ENCODE measurements around the gene UCN.
"Not testable (repeated sequence)": the region's sequence is repeated elsewhere in the genome, so short reads cannot be mapped to it uniquely, and the experiment has no call there.

UCN gene, protein sequence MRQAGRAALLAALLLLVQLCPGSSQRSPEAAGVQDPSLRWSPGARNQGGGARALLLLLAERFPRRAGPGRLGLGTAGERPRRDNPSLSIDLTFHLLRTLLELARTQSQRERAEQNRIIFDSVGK

DNA sequence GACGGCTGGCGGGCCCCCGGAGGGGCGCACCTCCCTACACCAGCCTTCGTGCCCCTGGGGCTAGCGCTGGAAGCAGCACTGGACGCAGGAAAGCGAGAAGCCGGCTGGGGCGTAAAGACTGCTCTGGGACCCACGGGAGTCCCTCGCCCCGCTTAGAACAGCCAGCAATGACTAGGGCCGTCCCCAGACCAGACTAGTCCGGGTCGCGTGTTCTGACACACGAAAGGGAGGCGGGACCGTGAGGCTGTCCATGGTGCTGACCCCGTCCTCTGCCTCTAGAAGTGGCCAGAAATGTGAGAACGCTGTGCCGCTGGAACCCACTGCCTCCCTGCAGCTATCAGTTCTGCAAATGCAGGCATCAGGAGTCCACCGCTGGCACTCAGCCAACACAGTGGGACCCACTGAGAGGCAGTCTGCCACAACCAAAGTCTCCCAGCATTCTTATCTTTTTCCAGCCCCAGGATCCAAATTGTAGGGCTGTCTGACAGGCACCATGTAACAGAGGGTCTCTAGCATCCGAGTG is at the start of gene UCN:
Gene UCN, minus strand, starts transcription at position 87 of the 523 bp plus-strand sequence. CDS start 550 bp downstream, outside the sequence.
- DNase-seq, result no peak

DNA sequence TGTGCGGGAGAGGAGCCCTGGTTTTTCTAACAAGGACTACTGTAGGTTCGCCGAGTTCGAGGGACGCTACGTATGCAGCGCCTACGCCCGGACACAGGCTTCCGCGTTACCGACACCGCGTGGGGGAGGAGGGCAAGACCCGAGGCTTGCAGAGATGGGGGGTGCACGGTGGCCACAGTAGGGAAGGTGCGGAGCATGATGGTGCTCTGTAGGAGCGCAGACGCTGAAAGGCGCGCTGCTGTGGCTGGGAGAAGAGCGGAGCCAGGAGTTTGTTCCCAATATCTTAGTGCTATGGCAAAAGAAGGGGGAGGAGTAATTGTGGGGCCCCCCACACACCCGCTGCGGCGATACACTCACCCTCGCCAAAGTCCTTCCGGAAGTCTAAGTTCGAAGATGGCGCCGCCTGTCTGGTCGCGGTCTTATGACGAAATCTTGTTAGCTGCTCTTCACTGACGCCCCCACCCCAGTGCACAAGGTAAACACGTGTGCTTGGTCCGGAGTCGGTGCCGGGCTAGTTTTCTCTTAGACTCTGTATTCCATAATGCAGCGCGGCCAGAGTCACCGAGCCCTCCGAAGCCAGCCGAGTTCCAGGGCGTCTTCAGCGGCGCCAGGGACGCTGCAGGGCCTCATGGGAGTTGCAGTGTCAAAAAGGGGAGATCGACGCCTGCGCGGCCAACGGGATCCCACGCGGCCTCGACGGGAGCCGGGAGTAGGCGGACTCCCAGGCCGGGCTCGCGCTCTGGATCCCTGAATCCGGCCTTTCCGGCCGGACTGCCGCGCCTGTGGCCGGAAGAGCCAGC is 48.3 kb upstream of the UCN start, which contains the start of gene GTF3C2:
Gene GTF3C2, minus strand, starts transcription at position 383 of the 800 bp plus-strand sequence. CDS start 13,210 bp downstream, outside the sequence.
- DNase-seq, result peak; percentile 92 to 93

DNA sequence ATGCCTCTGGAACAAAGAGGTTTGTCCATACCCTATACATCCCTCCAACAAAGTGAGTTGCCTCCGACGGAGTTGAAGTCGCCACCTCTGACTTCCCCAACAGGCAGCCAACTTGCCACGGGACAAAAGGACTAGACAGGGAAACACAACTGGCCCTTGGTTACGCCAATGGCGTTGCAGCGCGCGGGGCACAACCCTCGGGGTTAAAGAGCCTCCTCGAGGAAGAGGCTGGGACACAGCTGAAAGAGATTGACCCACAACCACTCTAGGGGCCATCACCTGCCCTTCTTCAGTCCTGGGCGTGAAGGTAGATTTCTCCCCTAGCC is 47.8 kb upstream of the UCN start:
- no peak for DNase-seq

DNA sequence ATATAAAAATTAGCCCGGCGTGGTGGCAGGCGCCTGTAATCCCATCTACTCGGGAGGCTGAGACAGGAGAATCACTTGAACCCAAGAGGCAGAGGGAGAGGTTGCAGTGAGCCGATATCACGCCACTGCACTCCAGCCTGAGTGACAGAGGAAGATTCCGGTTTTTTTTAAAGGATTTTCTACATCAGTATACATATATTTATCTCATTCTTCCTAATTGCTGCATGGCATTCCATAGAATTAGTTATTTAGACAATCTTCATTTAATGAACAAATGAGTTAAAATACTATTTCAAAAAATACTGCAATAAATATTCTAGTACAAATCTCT is 46.3 kb upstream of the UCN start:
- no peak for DNase-seq

DNA sequence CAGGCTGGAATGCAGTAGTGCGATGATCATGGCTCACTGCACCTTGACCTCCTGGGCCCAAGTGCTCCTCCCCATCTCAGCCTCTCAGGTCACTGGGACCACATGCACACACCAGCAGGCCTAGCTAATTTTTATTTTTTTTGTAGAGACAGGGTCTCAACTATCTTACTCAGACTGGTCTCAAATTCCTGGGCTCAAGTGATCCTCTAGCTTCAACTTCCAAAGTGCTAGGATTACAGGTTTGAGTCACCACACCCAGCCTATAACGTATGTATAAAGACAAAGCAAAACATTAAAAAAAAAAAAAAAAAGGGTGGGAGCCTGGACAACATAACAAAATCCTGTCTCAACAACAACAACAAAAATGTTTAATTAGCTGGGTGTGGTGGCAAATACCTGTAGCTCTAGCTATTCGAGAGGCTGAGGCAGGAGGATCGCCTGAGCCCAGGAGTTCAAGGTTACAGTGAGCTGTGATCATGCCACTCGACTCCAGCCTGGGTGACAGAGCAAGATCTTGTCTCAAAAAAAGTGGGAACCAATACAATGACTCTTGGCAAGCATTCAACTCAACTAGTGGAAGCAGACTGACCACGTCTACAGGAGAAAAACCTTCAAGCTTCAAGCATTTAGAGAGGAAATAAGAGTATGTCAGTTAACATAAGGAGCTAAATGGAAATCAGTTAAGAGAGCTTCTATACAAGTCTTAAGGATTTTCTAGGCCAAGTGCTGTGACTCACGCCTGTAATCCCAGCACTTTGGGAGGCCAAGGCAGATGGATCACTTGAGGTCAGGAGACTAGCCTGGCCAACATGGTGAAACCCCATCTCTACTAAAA is 45.7 kb upstream of the UCN start:
- no peak for DNase-seq

DNA sequence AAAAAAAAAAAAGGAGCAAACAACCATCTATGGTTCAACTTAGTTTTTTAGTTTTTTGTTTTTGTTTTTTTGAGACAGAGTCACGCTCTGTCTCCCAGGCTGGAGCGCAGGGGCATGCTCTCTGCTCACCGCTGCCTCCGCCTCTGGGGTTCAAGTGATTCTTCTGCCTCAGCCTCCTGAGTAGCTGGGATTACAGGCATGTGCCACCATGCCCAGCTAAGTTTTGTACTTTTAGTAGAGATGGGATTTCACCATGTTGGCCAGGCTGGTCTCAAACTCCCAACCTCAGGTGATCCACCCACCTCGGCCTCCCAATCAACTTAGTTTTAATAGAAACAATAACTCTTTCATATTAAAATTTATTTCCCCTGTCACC is 45.1 kb upstream of the UCN start:
- DNase-seq, result not testable (repeated sequence)

DNA sequence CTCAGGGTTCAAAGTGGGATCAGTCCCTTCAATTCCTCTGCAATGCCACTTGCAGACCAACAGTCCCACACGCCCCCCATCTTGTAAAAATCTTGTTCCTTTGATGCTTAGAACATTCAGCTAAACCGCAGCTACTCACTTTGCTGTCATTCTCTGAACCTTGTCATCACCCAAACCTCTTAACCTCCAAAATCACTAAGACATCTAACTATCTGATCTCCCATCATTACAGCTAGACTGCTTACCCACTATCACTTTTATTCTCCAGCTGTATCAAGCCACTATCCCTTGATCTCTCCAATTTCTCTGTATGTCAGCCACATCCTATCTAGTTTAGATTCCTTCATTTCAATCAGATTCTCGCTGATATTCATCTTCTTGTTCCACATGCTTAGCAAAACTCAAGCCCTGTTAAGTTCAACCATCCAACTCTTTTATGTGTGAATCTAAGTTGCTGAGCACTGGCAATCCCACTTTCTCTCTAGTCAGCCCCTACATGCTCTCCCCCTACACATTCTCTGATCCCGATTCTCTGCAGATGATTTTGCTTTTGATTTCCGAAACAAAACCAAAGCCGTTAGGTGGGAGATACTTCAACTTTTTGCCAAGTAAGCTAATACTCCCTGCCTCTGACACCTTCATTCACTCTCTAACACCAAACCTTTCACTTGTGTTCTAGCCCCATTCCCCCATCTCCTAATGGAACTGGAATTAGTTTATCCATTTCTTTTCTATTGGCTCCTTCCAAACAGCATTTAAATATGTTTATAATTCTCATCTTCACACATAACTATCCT is 43.8 kb upstream of the UCN start:
- peak in 1 of 2 donors; percentile 26 for DNase-seq

DNA sequence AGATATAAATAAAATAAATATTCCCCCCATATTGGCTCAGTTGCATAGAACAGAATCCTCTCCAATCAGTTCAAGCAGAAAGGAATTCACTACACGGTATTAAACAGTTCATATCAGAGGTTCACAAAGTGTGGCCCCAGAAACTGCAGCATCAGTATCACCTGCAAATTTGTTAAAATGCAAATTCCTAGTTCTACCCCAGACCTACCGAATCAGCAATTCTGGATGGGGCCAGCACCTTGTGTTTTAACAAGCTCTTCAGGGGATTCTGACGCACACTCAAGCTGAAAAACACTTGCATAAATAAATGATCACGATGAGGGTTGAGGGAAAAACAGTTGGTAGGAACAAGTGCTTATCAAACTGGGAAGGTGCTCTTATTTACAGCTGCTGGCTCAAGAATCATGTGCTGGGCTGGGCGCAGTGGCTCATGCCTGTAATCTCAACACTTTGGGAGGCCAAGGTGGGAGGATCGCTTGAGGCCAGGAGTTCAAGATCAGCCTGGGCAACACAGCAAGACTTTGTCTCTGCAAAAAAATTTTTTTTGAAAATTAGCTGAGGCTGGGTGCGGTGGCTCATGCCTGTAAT is 42.0 kb upstream of the UCN start:
- DNase-seq, result no peak

DNA sequence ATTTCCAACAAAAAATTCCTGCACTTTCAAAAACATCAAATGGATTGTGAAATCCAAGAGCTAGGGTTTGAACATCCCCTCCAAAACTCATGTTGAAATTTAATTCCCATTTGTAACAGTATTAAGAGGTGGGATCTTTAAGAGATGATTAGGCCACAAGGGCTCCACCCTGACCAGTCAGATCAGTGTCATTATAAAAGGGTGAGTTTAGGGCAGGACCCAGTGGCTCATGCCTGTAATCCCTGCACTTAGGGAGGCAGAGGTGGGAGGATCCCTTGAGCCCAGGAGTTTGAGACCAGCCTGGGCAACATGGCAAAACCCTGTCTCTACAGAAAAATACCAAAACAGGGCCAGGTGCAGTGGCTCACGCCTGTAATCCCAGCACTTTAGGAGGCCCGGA is 39.4 kb upstream of the UCN start:
- no peak for DNase-seq

DNA sequence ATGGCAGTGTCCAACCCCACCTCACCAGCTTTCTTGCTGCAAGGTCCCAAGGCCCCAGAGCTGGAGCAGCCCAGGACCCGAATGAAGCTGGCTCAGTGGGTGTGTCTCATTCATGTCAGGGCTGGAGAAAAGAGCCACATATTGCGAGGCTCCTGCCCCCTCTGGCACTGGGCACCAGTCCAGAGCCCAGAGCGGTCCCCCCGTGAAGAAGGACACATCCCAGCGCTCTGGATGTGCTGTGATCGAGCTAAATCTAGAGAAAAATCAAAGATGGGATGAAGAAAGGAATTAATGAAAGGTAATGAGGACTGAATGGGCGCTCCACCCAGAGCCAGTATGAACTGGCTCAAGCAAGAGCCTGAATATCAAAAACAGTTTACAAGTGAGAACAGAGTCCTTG is 27.9 kb upstream of the UCN start:
- DNase-seq, result no peak

DNA sequence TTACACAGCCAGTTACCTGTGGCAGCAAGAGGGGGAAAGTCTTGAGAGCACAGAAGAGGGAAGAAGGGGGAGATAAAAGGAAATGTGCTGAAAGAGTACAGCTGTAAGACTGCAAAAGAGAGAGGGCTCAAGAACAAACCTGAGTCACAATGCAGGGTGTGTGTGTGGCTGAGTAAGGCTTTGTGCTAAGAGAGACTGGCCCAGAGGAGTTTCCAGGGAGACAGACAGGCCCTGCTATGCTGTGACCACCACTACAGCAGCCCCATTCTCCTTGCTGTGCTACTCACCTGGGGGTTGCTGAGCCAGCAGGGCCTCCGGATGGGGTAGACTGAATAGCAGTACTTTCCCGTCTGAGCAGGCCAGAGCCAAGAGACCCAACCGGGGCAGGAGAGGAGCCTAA is 27.1 kb upstream of the UCN start:
- DNase-seq, result no peak

DNA sequence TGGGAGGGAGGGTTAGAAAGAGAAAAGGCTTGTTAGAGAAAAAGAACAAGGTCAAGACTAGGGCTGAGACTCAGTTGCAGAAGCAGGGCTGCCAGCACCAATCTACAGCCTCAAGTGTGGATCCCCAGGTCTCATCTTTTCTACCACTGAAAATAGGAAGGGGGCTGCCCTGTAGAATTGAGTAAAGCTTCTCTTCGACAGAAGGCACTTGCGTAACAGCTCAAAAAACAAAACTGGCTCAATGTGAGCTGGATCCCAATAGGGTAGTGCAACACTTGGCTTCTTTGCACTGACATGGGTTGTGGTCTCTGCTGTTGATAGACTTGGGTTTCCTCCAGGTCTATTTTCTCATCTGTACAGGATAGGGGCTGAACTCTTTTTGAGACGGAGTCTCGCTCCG is 16.5 kb upstream of the UCN start:
- no peak for DNase-seq

DNA sequence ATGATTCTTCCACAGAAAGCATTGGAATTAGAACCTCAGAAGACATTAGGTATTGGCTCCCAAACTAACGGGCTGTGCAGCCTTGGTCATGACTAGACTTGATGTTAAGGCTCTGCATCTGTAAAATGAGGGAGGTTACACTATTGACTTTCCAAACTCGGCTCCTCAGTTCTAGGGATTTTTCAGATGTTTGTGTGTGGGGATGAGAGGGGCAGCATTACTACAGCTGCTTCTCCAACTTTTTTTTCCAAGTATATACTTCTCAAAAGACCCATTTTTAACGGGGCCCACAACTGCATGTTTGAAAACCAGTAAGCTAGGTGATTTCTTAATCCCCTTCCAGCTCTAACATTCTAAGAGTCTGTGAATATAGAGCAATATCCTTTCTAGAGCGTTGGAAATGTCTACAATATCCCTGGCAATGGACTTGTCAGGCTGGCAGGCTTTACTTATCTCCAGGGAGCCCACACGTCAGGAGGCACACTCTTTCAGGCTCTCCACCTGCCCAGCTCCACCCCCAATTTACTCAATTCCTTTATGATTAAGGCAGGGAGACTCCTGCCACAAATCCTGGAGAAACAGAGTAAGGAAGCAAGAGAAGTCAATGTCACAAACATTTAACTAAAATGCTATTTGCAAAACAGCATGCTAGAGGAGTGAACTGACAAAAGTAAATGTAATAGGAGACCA is 15.5 kb upstream of the UCN start:
- no peak for DNase-seq

DNA sequence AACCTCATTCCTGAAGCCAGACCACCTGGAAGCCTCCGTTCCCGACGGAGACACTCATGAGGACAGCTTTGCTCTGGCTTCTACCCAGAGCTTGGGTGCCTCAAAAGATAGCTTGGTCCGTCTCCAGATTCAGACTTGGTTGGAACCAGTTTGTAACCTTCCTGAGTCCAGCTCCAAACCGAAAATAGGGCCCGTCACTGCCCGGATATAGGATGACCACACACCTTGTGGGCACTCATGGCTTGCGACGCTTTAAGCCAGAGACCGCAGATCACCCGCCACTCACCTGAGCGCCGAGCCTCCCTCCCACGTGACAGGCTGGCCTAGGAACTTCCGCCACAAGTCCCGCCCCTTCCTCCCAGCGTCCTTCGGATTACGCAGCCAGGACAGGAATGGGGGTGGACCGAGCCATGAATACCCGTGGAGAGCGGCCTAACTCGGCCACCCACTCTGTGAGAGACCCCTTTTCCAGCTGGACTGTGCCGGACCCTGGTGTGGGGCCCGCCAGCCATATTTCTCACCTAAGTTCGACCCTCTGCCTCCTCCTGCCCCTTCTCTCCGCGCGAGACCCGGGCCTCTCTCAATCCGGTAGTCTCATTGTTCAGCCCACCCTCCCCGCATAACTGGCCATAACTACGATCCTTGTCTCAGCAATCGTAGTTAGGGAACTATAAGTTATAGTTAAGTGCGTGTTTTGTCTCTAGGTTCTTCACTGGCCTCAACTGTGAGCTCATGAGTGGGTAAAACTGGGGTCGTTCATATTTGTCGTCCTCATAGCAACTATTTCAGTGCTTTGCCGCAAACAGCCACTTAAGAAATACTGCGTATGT is 14.7 kb upstream of the UCN start, which contains the start of gene MPV17:
Gene MPV17, minus strand, starts transcription at position 332 of the 830 bp plus-strand sequence. CDS start 580 bp downstream, outside the sequence.
- peak; percentile 83 to 88 for DNase-seq

DNA sequence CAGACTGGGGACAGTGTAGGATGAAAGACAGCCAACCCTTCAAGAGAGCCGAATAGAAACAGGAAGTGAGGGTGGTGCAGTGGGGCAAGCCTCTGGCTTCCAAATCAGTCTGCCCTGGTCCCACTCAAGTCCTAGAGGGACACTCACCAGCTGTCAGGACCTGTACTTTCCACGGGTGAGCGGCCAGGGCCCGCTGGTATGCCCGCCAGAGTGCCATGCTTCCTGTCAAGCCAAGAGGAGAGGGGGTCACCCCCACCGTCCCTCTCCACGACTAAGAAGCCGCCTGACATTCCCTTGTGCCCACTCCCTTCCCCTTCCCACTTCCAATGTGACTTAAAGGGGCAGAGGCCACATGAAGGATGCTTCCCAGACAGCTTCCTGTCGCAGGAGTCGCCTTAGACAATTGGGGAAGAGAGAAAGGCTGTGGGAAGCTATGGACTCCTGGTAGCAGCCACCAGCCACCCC is 14.1 kb upstream of the UCN start:
- DNase-seq, result peak in 1 of 2 donors; percentile 14

DNA sequence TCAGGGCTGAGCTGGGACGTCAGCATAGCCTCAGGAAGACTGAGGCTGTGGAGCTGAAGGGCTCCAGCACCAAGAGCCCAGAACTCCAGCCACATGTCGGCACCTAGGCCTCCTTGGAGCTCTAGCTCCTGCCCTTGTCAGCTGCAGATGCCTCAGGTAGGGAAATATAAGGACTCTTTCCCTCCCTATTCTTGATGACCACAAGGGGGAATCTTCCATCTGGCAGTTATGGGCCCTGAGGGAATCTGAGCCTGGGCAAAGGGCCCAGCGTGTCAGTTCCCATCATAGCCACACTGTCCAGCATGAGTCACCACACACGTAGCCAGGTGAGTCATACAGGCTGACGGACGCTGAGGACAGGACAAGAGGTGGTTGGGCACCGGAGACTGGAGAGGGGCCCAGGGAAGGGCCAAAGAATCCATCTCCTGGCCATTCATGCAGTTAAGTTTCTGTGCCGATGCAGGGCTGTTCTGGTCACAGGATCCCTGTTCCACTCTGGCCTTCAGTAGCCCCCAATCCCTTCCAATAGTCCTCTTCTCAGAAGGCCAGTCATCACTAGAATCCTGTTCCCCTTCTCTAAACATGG is 12.8 kb upstream of the UCN start:
- DNase-seq, result no peak

DNA sequence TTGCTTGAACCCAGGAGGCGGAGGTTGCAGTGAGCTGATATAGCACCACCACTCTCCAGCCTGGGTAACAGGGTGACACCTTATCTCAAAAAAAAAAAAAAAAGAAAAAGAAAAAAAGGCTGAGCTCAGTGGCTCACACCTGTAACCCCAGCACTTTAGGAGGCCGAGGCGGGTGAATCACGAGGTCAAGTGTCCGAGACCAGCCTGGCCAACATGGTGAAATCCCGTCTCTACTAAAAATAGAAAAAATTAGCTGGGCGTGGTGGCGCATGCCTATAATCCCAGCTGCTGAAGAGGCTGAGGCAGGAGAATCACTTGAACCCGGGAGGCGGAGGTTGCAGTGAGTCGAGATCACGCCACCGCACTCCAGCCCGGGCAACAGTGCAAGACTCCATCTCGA is 11.6 kb upstream of the UCN start:
- not testable (repeated sequence) for DNase-seq

DNA sequence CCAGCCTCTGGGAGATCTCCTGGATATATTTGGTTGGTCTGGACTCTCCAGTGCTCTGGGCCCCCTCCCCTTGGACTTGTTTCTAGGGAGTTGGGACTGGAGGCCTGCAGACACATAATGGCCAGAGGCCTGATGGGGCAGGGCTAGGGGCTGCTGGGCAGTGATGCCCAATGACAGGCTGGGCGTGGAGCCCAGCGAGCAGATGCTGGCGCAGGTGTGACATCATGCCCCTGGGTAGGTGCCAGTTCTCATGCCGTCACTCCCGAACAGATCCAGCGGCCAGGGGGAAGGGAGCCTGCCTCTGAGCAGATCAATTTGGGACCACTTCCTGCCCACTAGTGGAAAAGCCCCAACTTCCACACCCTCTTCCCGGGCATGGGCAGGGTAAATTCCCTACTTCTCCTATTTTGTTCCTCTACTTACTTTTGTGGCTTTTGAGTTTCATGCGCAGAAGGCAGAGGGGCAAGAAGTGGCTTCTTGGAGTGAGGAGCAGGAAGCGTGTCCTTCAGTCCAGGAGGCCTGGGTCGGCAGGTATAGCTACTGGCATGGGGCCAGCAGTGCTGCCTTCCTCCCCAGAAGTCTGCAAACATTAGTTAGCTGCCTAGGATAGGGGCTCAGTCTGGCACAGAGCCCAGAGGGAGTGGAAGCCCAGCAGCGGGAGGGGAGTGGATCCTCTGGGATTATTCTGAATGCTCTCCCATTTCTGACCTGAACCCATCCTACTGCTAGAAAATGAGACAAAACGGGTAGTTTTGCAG is 8.6 kb upstream of the UCN start:
- no peak for DNase-seq

DNA sequence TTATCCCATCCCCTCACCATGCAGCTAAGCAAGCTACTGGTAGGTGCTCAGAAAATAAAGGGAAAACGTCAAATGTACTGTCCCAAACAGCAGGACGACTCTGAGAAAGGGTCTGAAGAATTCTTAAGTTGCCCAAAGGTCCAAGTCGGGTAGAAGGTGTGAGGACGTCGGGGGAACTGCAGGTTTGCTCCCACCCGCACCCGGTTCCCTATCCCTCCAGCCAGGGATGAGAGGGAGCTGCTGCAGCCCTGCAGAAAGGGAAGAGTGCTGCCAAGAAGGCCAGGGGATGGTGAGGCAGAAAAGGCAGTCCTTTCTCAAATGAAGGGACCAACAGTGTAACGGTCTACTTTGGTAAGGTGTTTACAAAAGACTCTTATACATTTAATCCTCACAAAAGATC is 6.9 kb upstream of the UCN start:
- no peak for DNase-seq

DNA sequence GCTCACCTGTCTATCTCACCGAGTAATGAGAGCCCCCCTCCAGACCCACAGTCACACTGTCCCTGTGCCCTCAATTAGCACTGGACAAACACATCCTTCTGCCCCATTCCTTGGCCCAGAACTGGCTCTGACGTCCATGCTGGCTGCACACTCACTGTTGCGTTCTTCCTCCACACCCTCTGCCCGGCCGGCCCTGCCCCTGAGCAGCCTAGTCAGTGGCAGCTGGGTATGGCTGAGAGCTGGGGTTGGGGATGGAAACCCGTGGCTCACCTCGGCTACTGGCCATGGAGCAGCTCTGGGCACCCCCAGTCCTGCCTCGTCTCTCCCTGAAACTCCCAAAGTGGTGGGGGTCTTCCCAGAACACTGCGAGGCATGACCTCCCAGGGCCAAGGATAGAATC is 6.5 kb upstream of the UCN start:
- DNase-seq, result no peak
